Esophagus (tissue), 2 donors: ENCODE data around the gene SLC37A1. TPM values are rescaled to one million over a fixed set of nuclear protein-coding genes. Genes with fewer than 3 reads are reported as not detected.

Experiments
- H3K27ac ChIP-seq, 2 donors: one replicate each; pipeline ENCODE4 v1.5.1; 2013; ENCODE audit warnings: low read depth in 2 of 2, mild to moderate bottlenecking in 2 of 2, inconsistent platforms in 1 of 2, low read length in 1 of 2, moderate library complexity in 1 of 2
- H3K27me3 ChIP-seq, 2 donors: one replicate each; pipeline ENCODE4 v1.6.1; 2013; ENCODE audit warnings: low read length in 2 of 2, control low read depth in 1 of 2, mild to moderate bottlenecking in 1 of 2; ENCODE audit not compliant: insufficient read depth in 2 of 2, control insufficient read depth in 1 of 2
- H3K36me3 ChIP-seq, 2 donors: one replicate each; pipeline ENCODE4 v1.6.1; 2013; ENCODE audit warnings: low read length in 1 of 2; ENCODE audit not compliant: control insufficient read depth in 2 of 2, insufficient read depth in 2 of 2
- H3K4me1 ChIP-seq, 2 donors: one replicate each; pipeline ENCODE4 v1.6.1; 2013; ENCODE audit warnings: low read length in 1 of 2; ENCODE audit not compliant: control insufficient read depth in 2 of 2, insufficient read depth in 2 of 2
- H3K4me3 ChIP-seq, 2 donors: one replicate each; pipeline ENCODE4 v1.5.1; 2013; ENCODE audit warnings: low read length in 2 of 2, mild to moderate bottlenecking in 2 of 2, low read depth in 1 of 2, moderate library complexity in 1 of 2
- H3K9me3 ChIP-seq, 2 donors: one replicate each; pipeline ENCODE4 v1.6.1; 2013; ENCODE audit warnings: mild to moderate bottlenecking in 2 of 2, low read depth in 1 of 2, low read length in 1 of 2, moderate library complexity in 1 of 2; ENCODE audit not compliant: control insufficient read depth in 2 of 2, insufficient read depth in 1 of 2
- WGBS, 2 donors: extraction: QIAGEN DNeasy Blood & Tissue Kit; methylation state at CpG; one replicate each; pipeline ENCODE4 v1.1.7; 2013; 5-methylcytosine and 5-hydroxymethylcytosine counted together
- polyA plus RNA-seq, 2 donors: library from polyadenylated mRNA; stranded (reverse); fragments of 200-250 nt; gene quantifications; one replicate each; pipeline ENCODE4 v1.2.3, GENCODE V29; 2013
- donor health status: healthy with polysubstance abuse.
- donor health status: Bipolar disorder and iron deficiency.

Gene SLC37A1
- polyA plus RNA-seq, 2 donors = 12.4 to 14.1 TPM

DNA sequence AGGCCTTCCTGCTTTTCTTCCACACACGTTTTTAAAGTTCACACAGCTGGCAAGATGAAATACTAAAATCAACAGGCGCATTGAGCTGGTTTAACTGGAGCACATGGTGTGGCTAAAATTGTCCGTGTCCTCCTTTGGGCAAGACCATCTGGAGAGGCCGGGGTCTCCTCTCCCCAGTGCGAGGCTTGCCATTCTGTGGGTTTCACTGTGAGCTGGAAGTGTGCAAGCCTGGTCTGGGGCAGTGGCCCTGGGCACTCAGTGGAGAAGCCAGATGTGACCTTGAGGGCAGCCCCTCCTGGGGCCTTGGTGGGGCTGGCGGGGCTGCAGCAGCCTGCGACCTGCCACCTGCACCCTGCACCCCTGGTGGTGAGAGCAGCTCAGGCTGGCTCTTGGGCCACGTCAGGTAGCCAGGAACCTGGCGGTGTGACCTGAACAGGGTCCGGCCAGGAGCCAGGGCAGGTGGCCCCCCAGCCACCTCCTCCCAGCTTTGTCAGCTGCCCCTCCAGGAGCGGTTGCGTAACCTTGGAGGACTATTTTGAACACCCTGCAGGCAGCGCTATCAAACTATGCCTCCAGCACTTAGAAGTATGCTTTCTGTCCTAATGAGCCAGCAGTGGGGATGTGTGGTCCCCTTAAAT lies 52.4 kb downstream of the SLC37A1 start:
- Histone ChIP-seq H3K4me3 (no peak overlapping the region), H3K27me3 (no peaks in the 10 kb centered on the region), H3K9me3 (no peaks in the 10 kb centered on the region), H3K27ac (no peak overlapping the region), H3K4me1 (peaks cover 0 to 2% of the 10 kb centered on the region in 2 donors), H3K36me3 (peaks cover 7 to 52% of the 10 kb centered on the region in 2 donors)
- WGBS, 2 donors = 92 to 96% methylated on average over 13 of the region's 13 CpGs

DNA sequence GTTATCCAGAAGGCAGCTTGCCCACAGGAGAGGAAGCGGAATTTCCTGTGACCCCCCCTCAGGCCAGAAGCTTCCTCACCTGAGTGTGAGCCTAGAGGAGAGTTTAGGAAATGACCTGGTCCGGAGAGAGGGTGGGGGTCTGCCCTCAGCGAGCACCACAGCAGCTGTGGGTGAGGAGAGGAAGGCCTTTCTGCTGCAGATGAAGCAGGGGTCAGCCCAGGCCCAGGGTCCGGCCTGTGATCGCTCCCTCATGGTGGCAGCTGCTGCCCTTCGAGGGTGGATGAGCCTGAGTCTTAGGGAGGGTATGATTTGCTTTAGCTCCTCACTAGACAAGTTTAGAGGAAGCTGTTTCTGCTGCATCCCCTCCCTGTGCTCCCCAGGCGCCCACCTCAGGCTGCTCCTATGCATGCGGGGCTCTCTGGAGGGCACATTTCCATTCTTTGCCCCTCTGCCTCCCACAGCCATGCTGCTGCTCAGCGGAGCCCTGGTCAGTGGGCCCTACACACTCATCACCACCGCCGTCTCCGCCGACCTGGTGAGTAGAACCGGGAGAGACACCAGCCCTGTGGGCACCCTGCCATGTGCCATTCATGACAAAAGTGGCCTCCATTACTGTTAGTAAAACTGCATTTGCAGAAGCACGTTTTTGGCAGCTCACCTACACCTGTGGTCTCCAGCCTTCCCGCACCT lies 53.0 kb downstream of the SLC37A1 start:
- no peak overlapping the region for H3K27ac ChIP-seq
- no peaks in the 10 kb centered on the region for H3K9me3 ChIP-seq
- H3K27me3 ChIP-seq = no peaks in the 10 kb centered on the region
- peaks cover 7 to 54% of the 10 kb centered on the region in 2 donors for H3K36me3 ChIP-seq
- H3K4me3 ChIP-seq = no peak overlapping the region
- WGBS, 2 donors = 87 to 89% methylated on average over 16 of the region's 16 CpGs
- peaks cover 0 to 2% of the 10 kb centered on the region in 2 donors for H3K4me1 ChIP-seq

DNA sequence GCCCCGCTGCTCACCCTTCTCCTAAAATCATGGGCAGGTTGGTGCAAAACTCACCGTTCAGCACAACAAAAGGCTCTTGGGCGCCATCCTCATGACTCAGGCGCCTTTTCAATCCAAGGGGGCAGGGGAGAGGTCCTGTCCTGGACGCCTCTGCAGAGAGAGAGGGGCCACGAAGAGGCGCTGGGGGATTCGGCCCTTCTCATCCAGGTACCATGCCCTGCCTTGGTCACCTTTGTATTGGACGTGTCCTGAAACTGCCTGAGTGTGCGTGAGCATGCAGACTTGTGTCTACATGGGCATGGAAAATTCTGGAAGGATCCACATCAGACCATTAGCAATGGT lies 53.5 kb downstream of the SLC37A1 start:
- H3K4me3 ChIP-seq = no peak overlapping the region
- H3K36me3 ChIP-seq = peaks cover 7 to 52% of the 10 kb centered on the region in 2 donors
- no peak overlapping the region for H3K27ac ChIP-seq
- no peaks in the 10 kb centered on the region for H3K9me3 ChIP-seq
- WGBS, 2 donors = 90 to 91% methylated on average over 10 of the region's 10 CpGs
- no peaks in the 10 kb centered on the region for H3K27me3 ChIP-seq
- peaks cover 0 to 2% of the 10 kb centered on the region in 2 donors for H3K4me1 ChIP-seq

GRCh38 chr21:42567861-42568260 lies 54.2 kb downstream of the SLC37A1 start:
- 88 to 91% methylated on average over 14 of the region's 14 CpGs for WGBS, 2 donors
- Histone ChIP-seq H3K9me3 (no peaks in the 10 kb centered on the region), H3K27me3 (no peaks in the 10 kb centered on the region), H3K36me3 (peaks cover 7 to 50% of the 10 kb centered on the region in 2 donors), H3K27ac (no peak overlapping the region), H3K4me1 (peaks cover 0 to 2% of the 10 kb centered on the region in 2 donors), H3K4me3 (no peak overlapping the region)

GRCh38 chr21:42568376-42568775 lies 54.7 kb downstream of the SLC37A1 start:
- 95 to 96% methylated on average over 19 of the region's 19 CpGs for WGBS, 2 donors
- H3K9me3 ChIP-seq = no peaks in the 10 kb centered on the region
- no peaks in the 10 kb centered on the region for H3K27me3 ChIP-seq
- no peak overlapping the region for H3K4me3 ChIP-seq
- H3K27ac ChIP-seq = no peak overlapping the region
- H3K4me1 ChIP-seq = peaks cover 0 to 2% of the 10 kb centered on the region in 2 donors
- peaks cover 2 to 53% of the 10 kb centered on the region in 2 donors for H3K36me3 ChIP-seq

DNA sequence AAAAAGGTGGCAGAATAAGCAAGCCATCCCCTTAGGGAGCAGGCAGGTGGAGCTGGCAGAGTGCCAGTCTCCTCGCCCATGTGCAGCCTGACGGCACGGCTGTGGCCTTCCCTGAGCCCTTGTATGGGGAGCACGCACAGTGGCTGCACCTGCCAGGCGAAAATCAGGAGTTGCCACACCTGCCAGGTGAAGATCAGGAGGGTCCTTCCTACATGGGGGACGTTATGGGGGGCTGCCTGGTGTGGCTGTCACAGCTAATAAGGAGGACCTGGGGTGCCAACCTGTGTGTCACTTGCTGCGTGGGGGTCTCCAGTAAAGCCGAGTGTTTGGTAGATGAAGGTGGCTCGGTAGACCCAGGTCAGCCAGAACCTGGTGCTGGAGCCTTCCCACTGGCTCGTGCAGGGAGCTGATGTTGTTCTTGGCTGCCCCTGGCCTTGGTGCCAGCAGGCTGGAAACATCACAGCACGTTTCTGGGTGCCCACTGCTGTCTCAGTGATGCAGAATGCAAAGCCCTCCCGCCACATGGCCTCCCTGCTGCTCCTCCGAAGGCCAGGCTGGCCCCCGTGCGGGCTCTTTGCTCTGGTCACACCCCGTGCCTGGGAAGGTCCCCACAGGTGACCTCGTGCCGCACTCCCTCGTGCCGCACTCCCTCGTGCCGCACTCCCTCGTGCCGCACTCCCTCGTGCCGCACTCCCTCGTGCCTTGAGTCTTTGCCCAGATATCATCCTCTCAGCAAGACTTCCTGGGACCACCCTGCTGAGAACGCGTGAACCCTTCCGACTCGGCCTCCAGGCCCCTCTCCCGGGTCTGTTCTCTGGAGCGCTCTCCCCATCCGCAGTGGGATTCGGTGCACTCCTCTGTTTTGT lies 55.4 kb downstream of the SLC37A1 start:
- Histone ChIP-seq H3K4me1 (no peaks in the 10 kb centered on the region), H3K9me3 (no peaks in the 10 kb centered on the region), H3K36me3 (peaks cover 0 to 50% of the 10 kb centered on the region in 2 donors), H3K27ac (no peak overlapping the region), H3K27me3 (no peaks in the 10 kb centered on the region), H3K4me3 (no peak overlapping the region)
- 87 to 88% methylated on average over 35 of the region's 35 CpGs for WGBS, 2 donors

- Histone ChIP-seq H3K4me1 (no peaks in the 10 kb centered on the region), H3K9me3 (no peaks in the 10 kb centered on the region), H3K27ac (no peak overlapping the region), H3K4me3 (no peak overlapping the region), H3K36me3 (peaks cover 0 to 47% of the 10 kb centered on the region in 2 donors), H3K27me3 (no peaks in the 10 kb centered on the region)
- 90 to 91% methylated on average over 31 of the region's 31 CpGs for WGBS, 2 donors
These were observed 56.2 kb downstream of the SLC37A1 start for GRCh38 chr21:42569732-42570301.

DNA sequence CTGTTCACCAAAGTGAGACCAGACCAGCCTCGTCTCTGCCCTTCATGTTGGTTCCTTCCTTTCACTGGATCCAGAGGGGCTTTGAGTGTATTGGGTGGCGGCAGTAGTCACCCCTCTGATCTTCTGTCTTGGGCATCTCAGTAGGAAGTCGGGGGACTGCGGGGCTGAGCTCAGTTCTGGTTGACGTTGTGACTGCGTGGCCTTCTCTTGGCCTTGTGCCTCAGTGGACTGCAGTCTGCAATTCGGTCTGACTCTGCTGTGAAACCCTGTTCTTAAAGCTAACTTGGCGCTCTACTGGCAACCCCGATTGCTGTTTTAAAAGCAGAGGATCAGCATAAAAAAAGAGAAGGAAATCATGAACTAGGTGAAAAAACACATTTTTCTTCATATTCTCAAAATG lies 56.7 kb downstream of the SLC37A1 start:
- 87 to 92% methylated on average over 9 of the region's 9 CpGs for WGBS, 2 donors
- Histone ChIP-seq H3K4me3 (no peak overlapping the region), H3K36me3 (peaks cover 0 to 49% of the 10 kb centered on the region in 2 donors), H3K27ac (no peak overlapping the region), H3K27me3 (no peaks in the 10 kb centered on the region), H3K4me1 (no peaks in the 10 kb centered on the region), H3K9me3 (no peaks in the 10 kb centered on the region)

DNA sequence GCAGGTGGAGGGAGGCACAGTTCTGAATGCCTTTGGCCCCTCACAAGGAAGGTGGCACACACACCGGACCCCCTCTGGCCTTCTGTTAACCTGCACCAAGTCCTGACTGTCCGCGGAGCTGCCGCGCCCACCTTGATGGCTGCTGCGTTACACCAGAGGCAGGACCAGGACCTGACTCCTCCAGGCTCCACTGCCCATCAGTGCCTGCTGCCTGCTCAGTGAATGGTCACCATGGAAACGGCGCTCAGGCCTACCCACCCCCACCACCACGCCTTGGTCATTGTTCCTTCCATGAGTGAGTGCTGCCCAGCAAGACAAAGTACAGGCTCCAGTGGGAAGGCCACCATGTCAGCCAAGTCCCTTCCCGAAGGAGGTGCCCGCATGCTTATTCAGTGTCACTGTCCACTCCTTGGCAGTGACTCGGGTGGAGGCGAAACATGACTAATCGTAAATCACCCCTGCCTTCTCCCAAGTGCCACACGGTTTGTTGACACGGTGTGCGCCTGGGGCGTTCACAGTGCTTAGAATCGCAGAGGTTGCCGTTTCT lies 57.3 kb downstream of the SLC37A1 start:
- H3K27me3 ChIP-seq = no peaks in the 10 kb centered on the region
- WGBS, 2 donors = 82 to 84% methylated on average over 20 of the region's 20 CpGs
- H3K4me1 ChIP-seq = no peaks in the 10 kb centered on the region
- H3K36me3 ChIP-seq = peaks cover 0 to 49% of the 10 kb centered on the region in 2 donors
- H3K9me3 ChIP-seq = peaks cover 0 to under 1% of the 10 kb centered on the region in 2 donors
- no peak overlapping the region for H3K4me3 ChIP-seq
- no peak overlapping the region for H3K27ac ChIP-seq
